ENCODE measurements around the gene CRACDL.

DNA sequence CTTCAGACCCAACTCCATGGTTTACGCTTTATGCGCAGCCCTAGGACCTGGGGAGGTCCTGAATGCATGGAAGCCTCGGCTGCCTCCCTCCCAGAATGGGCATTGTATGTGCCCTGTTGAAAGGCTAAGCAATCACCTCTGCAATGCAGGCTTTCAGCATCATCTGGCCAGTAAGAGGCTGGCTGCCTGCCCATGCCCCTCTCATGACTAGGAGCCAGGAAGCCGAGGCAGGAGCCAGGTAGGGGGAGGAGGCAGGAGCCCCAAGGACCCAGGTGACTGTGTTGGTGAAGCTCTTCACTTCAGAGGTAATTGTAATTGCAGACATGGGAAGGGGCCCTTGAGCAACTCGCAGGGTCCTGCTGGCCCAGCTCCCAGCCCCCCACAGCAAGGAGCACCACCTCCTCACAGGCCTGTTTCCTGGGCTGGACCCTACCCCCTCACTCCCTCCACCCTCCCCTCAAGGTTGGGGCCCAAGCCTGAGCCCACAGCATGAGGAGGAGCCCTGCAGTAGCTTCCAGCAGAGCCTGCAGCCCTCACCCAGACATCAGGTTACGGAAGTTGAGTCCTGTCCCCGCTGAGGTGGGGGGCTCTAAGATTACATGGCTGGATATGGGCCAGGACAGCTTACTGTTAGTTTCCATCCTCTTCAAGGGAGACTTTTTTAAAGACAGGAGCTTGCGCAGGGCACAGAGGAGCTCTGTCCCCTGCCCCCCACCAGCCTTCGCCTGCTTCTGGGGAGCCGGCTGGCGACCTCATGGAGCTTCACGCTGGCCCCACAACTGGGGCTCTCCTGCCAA, 21.9 kb downstream of the CRACDL start:
- TF ChIP-seq POLR2A (IDR thresholded peaks at IDR 0.05) = no peak
- no peak for TF ChIP-seq CTCF (IDR thresholded peaks at IDR 0.05)
